Stimulated activated naive CD4-positive, alpha-beta T cell treated with Interleukin-2 at 50 U/mL for 16 hours (primary cell): ENCODE results near the gene FAM131A.

Experiments used
- DNase-seq: peaks from one replicate; lab custom pipeline; 2025; lab: John Stamatoyannopoulos, UW

FAM131A gene

DNA sequence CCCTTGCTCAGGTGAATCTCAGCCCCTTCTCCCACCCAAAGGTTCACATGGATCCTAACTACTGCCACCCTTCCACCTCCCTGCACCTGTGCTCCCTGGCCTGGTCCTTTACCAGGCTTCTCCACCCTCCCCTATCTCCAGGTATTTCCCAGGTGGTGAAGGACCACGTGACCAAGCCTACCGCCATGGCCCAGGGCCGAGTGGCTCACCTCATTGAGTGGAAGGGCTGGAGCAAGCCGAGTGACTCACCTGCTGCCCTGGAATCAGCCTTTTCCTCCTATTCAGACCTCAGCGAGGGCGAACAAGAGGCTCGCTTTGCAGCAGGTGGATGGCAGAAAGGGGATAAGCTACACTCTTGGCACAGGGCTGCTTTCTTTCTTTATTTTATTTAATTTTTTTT lies 4.5 kb downstream of the FAM131A start:
- no peak for DNase-seq

DNA sequence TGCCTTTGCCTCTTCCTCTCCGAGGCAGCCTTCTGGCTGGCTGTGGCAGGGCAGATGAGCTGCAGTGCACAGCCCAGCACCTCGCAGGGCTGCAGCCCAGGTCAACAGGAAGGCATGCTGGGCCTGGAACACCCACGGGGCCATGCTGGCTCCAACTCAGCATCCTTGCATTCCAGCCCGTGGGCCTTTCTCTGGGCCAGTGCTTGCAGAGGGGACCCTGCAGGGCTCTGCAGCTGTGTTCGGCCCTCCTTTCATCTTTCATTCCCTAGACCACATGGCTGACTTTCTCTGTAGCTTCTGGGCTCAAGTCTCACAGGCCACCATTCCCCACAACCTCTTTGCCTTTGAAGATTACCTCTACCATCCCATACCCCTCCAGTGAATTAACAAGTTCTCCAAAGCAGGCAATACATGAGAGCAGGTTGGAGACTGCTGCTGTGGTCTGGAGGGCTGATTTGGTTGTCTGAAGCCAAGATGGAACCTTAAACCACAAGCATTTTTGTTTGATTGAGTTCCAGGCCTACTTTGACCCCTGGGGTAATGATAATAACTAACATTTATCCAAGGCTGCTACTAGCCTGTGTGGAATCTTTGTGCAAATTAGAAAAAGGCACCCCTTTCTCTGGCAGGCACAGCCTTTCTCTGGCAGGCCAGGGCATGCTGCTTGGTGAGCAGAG lies 5.9 kb downstream of the FAM131A start:
- DNase-seq, result no peak

DNA sequence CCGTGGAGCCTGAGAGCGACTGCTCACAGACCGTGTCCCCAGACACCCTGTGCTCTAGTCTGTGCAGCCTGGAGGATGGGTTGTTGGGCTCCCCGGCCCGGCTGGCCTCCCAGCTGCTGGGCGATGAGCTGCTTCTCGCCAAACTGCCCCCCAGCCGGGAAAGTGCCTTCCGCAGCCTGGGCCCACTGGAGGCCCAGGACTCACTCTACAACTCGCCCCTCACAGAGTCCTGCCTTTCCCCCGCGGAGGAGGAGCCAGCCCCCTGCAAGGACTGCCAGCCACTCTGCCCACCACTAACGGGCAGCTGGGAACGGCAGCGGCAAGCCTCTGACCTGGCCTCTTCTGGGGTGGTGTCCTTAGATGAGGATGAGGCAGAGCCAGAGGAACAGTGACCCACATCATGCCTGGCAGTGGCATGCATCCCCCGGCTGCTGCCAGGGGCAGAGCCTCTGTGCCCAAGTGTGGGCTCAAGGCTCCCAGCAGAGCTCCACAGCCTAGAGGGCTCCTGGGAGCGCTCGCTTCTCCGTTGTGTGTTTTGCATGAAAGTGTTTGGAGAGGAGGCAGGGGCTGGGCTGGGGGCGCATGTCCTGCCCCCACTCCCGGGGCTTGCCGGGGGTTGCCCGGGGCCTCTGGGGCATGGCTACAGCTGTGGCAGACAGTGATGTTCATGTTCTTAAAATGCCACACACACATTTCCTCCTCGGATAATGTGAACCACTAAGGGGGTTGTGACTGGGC lies 7.3 kb downstream of the FAM131A start:
- DNase-seq, result no peak

DNA sequence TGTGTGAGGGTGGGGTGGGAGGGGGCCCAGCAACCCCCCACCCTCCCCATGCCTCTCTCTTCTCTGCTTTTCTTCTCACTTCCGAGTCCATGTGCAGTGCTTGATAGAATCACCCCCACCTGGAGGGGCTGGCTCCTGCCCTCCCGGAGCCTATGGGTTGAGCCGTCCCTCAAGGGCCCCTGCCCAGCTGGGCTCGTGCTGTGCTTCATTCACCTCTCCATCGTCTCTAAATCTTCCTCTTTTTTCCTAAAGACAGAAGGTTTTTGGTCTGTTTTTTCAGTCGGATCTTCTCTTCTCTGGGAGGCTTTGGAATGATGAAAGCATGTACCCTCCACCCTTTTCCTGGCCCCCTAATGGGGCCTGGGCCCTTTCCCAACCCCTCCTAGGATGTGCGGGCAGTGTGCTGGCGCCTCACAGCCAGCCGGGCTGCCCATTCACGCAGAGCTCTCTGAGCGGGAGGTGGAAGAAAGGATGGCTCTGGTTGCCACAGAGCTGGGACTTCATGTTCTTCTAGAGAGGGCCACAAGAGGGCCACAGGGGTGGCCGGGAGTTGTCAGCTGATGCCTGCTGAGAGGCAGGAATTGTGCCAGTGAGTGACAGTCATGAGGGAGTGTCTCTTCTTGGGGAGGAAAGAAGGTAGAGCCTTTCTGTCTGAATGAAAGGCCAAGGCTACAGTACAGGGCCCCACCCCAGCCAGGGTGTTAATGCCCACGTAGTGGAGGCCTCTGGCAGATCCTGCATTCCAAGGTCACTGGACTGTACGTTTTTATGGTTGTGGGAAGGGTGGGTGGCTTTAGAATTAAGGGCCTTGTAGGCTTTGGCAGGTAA lies 8.1 kb downstream of the FAM131A start:
- no peak for DNase-seq

DNA sequence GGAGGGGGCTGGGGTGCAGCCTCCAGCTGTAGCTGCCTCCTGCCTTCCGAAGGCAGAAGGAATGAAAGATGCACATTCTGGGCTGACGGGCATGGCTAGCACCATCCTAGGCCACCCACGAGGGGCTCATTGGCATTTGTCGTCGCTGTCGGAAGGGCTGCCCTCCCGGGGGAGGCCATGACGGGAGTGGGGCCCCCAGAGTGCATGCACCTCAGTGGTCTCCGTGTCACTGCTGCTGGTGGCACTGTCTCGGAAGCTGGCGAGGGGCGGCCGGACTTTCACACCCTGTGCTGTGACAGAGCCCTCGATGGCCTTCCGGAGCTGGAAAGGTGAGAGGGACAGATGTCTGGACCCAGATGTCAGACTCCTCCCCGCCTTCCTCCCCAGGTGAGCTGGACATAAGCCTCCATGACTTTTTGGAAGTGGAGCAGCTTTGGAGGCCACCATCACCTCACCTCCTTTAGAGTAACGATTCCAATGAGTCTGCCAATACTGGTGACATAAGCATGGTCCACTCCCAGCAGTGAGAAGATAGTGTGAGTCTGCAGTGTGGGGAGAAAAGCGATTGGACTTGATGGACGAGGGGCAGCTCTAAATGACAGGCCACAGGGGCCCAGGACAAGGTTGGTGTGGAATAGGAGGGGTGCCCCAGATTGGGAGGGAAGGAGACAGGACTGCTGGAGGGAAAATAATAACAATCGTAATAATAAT lies 9.2 kb downstream of the FAM131A start:
- no peak for DNase-seq

DNA sequence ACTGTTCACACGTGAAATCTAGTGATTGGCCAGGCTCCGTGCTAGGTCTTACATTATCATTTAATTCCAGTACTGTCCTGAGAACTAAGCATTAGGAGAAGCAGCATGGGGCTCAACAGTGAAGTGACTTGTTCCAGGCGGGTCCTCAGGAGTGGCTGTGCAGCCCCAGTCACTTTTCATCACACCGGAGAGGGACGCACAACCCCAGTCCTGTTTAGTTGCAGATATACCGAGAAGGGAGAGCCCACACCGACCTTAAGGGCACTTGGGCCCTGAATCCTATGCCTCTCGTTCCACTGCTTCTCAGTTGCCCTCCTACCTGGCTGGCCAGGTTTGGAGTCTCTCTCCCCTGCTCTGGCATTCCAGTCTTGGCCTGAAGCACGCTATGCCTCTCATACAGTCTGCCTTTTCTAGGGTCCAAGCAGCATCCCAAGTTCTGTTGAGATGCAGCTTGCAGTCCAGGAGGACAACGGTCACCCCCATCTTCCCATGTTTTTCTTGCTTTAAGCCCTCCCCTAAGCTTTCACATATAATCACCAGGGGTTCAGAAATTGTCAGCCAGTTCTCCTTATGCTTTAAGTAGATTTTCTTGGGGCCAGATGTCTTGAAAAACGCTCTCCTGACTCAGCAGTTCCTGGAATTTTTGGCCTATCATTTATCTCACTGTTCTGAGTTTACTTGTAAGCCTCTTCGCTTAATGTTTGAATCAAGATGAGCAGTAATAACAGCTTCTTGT lies 10.1 kb downstream of the FAM131A start:
- no peak for DNase-seq

DNA sequence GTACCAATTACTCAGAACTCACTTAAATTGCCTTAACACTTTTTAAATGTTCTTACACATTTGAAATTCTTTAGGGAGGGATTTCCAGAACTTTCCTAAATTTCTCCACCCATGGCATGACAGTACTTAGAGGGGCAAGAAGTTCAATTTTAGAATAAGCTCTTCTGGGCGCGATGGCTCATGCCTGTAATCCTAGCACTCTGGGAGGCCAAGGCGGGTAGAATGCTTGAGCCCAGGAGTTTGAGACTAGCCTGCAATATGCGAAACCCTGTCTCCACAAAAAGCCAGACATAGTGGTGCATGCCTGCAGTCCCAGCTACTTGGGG lies 10.6 kb downstream of the FAM131A start:
- no peak for DNase-seq

DNA sequence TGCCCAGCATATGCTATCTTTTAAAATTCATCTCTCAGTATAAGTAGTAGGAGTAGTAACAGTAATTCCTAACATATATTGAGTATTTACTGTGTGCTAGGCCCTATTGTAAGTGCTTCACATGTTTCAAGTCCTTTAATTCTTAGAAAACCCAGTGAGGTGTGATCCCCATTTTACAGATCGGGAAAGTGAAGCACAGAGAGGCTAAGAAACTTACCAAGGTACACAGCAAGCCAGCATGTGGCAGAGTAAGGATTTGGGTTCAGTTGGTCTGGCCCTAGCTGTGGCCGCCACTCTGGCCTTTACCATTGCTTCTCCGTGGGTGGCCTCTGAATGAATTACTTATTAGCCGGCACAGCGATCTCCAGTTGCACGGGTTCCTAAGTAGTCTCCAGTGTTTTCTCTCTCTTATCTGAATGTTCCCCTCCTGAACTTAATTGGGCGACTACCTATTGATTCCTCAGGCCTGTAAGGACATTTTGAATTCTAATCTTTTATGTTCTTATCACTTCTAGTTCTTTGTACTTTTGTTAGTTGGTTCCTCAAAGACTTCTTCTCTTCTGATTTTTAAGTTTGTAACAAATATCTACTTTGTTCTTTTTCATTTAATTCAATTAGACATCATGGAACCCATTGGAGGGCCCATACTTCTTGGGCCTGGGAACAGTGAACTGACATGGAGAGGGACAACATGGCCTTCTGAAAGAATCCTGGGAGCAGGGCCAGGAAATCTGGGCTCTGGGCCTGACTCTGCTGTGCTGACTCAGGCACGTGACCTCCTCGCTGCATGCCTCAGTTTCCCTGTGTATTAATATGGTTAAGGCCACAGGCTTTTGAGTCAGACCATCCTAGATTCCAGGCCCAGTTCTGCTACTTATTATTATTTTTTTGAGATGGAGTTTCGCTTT lies 12.4 kb downstream of the FAM131A start:
- DNase-seq, result no peak

DNA sequence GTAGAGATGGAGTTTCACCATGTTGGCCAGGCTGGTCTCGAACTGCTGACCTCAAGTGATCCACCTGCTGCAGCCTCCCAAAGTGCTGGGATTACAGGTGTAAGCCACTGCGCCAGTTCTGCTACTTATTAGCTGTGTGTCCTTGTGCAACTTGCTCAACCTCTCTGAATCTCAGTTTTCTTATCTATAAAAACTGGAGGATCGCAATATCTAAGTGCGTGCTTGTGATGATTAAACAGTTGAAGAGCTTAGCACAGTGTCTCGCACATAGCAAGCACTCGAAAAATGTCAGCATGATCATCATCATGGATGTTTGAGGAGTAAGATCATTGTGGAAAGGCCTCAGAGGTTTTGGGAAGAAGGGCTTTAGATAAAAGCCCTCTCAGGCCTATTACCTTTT lies 13.2 kb downstream of the FAM131A start:
- DNase-seq, result no peak

DNA sequence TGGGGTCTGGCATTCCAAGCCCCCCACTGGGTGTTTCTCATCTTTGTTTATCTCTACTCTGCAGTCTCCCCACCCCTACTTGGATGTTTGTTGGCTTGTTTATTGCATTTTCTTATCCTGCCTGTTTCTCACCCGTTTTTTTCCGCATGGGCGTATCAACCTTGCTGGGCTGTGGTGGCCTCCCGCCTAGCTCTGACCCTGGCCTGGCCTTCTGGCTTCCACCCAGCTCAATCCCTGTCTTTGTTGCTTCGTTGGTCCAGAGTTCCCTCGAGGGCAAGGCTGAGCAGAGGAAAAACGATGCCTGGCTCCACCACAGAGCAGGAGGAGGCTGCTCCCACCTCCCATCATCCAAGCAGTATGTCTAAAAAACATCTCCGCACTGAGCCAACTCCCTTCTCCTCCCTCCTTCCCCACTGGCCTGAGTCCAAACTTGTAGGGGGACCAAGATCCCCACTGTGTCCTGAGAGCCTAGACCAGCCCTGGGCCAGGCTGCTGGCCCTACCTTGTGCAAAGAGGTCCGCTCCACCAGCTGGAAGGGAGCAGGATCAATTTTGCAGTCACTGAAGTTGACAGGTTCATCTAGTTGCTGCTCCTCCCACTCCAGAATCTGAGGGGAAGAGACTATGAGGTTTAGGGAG lies 14.2 kb downstream of the FAM131A start:
- no peak for DNase-seq

DNA sequence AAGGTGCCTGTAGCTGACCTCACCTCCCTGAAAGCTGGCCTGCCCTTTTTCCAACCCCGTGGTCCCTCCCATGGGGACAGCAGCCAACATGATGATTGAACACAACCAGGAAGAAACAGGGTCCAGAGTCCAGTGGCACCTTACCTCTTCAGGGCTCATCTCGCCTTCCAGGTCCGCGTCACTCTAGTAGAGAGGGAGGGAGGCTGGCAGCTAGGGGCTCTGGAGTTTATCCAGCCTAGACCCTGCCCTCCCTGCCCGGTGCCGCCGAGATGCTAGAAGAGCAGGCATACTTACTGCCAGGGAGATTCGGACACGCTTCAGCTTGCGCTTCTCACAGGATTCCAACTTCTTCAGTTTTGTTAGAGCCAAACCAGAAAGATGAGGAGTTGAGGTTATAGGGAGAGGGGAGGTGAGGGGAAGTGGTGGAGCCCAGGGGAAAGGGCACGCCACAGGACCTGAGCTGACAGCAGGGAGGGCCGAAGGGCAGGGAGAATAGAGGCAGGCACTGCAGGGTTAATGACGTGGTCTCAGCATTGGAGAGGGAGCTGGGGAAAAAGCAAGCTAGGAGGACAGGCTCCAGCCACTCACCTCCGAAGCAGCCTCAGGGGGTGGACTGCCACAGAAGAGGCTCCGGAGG lies 14.9 kb downstream of the FAM131A start:
- no peak for DNase-seq

DNA sequence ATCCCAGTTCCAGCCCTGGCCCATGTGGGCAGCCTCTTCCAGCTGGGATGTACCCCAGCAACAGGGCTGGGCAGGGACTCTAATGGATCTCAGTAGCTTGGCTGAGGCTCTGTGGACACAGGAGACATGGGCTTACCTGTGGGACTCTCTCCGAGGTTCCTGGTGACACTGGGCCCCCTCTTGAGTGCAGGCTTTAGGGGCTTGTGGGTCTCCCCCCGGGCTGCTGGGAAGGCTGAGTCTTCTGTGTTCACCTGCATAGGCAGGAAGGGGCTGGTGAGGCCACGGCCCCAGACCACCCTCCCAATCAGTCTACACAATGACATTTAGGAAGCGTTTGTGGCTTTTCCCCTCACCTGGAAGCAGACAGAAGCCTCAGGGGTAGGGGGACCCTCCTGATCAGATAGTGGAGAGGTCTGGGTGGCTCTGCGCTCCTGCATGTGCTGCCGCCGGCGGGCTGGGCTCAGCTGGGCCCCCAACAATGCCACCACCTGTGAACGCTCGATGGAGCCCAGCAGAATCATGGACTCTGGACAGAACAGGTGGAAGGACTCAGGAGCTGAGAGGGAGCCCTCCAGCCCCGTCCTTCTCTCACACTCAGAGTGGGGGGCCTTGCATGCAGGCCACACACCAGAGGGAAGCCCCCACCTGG lies 15.6 kb downstream of the FAM131A start:
- DNase-seq, result no peak

DNA sequence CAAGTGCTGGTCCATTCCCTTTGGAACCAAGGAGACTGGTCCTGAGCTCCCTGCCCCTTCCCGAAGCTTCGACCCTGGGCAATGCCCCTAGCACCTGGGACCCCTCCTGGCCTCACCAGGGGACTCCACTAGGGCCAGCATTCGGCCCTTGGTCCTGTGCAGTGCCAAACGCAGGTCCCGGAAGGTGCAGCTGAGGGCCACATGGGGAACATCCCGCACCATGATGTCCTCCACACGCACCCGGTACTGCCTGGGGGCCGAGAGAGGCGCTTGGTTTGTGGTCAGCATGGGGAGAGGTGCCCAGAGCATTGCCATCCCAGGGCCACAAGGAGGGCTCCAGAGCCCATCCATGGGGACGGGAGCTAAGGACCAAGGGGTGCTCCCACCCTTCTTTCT lies 16.1 kb downstream of the FAM131A start:
- no peak for DNase-seq

DNA sequence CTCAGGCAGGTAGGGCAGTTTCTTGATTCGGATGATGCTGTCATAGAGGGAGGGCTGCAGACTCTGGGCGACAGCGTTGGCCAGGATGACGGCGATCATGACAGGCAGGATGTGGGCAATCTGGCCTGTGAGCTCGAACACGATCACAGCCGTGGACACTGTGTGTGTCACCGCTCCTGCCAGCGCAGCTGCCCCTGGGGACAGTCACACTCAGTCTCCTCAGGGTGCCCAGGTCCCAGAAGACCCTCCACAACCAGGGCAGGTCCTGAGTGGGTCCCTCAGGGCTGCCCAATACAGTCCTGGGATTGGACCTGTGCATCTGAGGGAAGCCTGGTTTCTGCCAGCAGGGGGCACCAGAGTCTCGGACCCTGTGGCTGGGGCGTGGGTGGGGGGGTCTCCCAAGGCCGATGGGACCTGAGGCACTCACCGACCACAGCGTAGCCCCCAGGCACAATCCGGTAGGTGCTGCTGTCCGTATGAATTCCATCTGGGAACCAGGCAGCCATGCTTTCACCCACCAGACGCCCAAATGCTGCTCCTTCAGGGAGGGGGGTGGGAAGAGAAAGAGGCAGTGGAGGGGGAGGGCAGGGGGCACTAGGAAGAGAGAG lies 16.8 kb downstream of the FAM131A start:
- peak; percentile 62 for DNase-seq

DNA sequence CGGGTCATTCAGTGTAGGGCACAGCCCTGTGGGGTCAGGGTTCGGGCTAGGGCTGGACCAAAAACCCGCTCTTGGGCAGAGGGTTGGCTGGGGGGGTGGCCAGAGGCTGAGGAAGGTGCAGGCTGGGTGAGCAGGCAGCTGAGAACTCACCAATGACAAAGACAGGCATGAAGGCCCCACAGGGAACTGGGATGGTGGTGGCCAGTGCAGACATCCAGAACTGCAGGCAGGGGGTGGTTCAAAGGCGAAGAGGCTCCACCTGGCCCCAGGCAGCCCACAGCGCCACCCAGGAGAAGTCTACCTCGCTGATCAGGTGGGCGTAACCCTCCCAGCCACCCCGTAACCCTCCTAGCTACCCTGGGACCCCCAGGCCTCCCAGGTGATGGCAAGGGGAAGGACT lies 17.4 kb downstream of the FAM131A start:
- DNase-seq, result no peak

DNA sequence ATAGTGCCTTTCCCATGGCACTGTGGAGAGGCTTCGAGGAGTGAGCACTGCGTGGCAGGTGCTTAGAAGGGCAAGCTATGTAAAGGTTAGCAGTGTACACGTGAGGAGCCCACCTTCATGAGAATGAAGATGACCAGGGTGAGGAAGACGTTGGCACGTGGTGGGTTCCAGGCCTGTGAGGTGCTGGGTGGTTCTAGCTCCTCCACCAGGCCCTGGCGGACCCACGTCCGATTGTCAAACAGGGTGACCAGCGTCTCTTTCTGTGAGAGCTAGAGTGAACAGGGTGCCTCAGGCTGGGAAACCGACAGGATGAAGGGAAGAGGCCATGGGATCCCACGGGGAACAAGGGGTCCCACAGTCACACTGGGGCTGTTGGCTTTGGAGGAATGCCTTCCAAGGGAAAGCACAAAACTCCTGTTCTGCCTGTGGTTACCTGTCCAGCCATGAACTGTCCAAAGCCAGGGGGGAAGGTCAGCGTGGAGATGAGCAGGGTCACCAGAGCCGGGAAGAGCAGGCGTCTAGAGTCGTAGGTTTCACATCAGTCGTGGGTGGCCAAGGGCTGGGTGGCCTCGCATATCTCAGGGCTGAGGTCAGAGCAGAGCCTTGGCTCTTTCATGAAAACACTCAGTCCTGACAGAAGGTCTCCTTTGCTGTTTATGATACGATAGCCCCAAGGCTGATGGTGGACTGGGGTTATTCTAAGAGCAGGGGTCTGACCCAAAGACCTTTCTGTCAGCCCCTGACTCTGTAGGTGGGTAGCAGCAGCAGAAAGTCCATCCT lies 18.1 kb downstream of the FAM131A start:
- DNase-seq, result no peak

DNA sequence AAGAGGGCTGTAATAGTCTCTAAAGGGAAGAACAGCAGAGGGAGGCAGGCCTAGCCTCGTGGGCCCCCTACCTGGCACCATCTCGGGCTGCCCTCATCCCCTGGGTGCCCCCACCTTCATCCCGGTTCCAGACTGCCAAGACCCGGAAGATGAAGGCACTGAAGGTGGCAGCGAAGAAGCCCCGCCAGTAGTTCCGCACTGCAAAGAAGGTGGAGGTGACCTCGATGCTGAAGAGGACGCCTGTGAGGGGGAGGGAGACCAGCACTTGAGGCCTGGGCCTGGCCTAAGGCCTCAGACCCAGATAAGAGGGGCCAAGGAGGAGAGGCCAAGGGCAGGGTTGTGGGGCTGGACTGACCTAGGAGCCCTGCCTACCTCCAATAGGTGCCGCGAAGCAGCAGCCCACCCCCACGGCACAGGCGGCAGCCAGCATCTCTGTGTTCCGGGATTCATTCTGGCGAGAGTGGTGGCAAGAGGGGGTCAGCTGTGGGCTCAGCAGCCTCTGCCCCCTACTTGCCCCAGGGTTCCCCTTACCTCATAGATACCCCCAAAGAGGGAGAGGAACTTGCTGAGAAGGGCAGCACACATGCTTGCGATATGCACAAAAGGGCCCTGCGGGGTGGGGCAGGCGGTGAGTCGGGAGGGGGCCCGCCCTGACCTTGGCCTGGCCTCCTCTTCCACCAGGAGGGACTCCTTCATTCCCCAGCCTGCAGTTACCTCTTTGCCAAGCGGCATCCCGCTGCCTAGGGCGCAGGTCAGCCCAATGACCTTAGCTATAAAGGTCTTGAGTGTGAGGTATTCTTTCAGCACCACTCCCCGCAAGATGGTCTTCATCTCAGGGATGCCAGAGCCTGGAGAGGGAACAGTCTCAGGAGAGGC lies 20.1 kb downstream of the FAM131A start:
- no peak for DNase-seq
